ENCODE data around the gene MRTO4. TPM values are rescaled to one million over a fixed set of nuclear protein-coding genes. Genes with fewer than 3 reads are reported as not detected.
A peak's percentile ranks its signal among the peaks of the same experiment; 100 is the strongest.

Gene MRTO4
- total and polyA plus RNA-seq, 9 of the 15 experiments (the other 6 are each of a cell fraction or from before 2014, with no cell fraction given), result 62.0 to 173 (median 146) TPM

GRCh38 chr1:19254416-19254815, 2.8 kb downstream of the MRTO4 start:
- peak in 2 of 4 experiments; percentile 7 to 8 for DNase-seq (ENCODE audit: extremely low read depth in 1 of 4, low spot score in 3 of 4)
- intact Hi-C loops (cut with micrococcal nuclease) (loop anchor here (5.0 kb wide), 3 partner anchors 58 to 398 kb away; partner anchors contain the start of genes AKR7A2 and SLC66A1), in situ Hi-C loops (cut with MboI) (no loop called here)
- ChIA-PET POLR2A (interaction anchor here (0.6 to 1.0 kb wide), 4 partner anchors 11 to 58 kb away, joined by 3 to 4 read pairs (median 3); partner anchors contain the start of genes AKR7A2 and SLC66A1), CTCF (ENCODE audit: low intra/inter-chr PET ratio) (no interaction called here)
- Histone ChIP-seq H3K9ac (ENCODE audit: insufficient read depth in 1 of 2, low read depth in 2 of 2, low read length in 2 of 2) (peak overlapping the region in 1 of 2 experiments; percentile 100; a peak in 1 of 4 replicates), H4K20me1 (replicated peaks; ENCODE audit: control insufficient read depth, insufficient read depth, low read length) (no peaks in the 10 kb centered on the region; the same call in 1 of the 2 replicates), H3K9me3 (replicated peaks; ENCODE audit: control insufficient read depth, insufficient read depth, low read depth, low read length) (no peaks in the 10 kb centered on the region), H3K79me2 (ENCODE audit: control insufficient read depth, insufficient read depth, low read length) (peaks cover 73% of the 10 kb centered on the region), H3K27ac (ENCODE audit: extremely low read depth, low read depth, low read length) (no peak overlapping the region), H3K9me1 (ENCODE audit: control insufficient read depth, insufficient read depth, low read length) (peaks cover 3% of the 10 kb centered on the region), H3K4me3 (no peak overlapping the region), H3K4me1 (replicated peaks in 1 of 2; ENCODE audit: control insufficient read depth in 2 of 2, insufficient read depth in 2 of 2, low read length in 2 of 2) (peaks cover 14 to 25% of the 10 kb centered on the region in 2 experiments; a peak in 4 of 5 replicates), H3K27me3 (ENCODE audit: control insufficient read depth in 2 of 2, insufficient read depth in 2 of 2, low read length in 2 of 2) (no peaks in the 10 kb centered on the region), H3K36me3 (ENCODE audit: control insufficient read depth, insufficient read depth, low read length) (peaks cover 71% of the 10 kb centered on the region), H2AFZ (ENCODE audit: low read depth, low read length) (no peak overlapping the region), H3K4me2 (ENCODE audit: insufficient read depth, low read length) (no peak overlapping the region)
- FAIRE-seq, result no peak
- no peak for ATAC-seq
- no TSS peak for BruUV-seq (replicated peaks)
- TF ChIP-seq ELK1 (CRISPR knock-in tag; IDR thresholded peaks at IDR 0.05) (no peak), KAT8 (IDR thresholded peaks at IDR 0.05; ENCODE audit: low read depth) (no peak), PTRF (tag; IDR thresholded peaks at IDR 0.05) (no peak), POLR2B (IDR thresholded peaks at IDR 0.05; ENCODE audit: low read depth, partially characterized antibody) (no peak), ETV6 (IDR thresholded peaks at IDR 0.05; ENCODE audit: borderline replicate concordance in 1 of 2, low read depth in 2 of 2, low read length in 1 of 2) (no peak), ETV6 (CRISPR knock-in tag; IDR thresholded peaks at IDR 0.05; ENCODE audit: borderline replicate concordance) (no peak), ZFP36 (IDR thresholded peaks at IDR 0.05; ENCODE audit: low read depth, low read length, partially characterized antibody) (no peak), HNRNPUL1 (IDR thresholded peaks at IDR 0.05; ENCODE audit: low read length) (no peak), E4F1 (CRISPR knock-in tag; IDR thresholded peaks at IDR 0.05; ENCODE audit: borderline replicate concordance) (no peak), PRMT5 (CRISPR knock-in tag; IDR thresholded peaks at IDR 0.05) (no peak), ETV5 (CRISPR knock-in tag; IDR thresholded peaks at IDR 0.05; ENCODE audit: low read depth) (no peak)
- TF ChIP-seq, protein P1, sequence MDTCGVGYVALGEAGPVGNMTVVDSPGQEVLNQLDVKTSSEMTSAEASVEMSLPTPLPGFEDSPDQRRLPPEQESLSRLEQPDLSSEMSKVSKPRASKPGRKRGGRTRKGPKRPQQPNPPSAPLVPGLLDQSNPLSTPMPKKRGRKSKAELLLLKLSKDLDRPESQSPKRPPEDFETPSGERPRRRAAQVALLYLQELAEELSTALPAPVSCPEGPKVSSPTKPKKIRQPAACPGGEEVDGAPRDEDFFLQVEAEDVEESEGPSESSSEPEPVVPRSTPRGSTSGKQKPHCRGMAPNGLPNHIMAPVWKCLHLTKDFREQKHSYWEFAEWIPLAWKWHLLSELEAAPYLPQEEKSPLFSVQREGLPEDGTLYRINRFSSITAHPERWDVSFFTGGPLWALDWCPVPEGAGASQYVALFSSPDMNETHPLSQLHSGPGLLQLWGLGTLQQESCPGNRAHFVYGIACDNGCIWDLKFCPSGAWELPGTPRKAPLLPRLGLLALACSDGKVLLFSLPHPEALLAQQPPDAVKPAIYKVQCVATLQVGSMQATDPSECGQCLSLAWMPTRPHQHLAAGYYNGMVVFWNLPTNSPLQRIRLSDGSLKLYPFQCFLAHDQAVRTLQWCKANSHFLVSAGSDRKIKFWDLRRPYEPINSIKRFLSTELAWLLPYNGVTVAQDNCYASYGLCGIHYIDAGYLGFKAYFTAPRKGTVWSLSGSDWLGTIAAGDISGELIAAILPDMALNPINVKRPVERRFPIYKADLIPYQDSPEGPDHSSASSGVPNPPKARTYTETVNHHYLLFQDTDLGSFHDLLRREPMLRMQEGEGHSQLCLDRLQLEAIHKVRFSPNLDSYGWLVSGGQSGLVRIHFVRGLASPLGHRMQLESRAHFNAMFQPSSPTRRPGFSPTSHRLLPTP (IDR thresholded peaks at IDR 0.05; ENCODE audit: borderline replicate concordance, extremely low read depth, insufficient read length), result no peak

All from K562 (cell line).